Cardiac muscle cell (in vitro differentiated cells and primary cell): ENCODE measurements around the gene PRKCI. TPM values are rescaled to one million over a fixed set of nuclear protein-coding genes. Genes with fewer than 3 reads are reported as not detected.

Source experiments
- DNase-seq, 2 donors: peaks; one replicate each; pipeline versions ENCODE4 v3.0.0 to v3.0.0-alpha.2; 2010 to 2017; ENCODE audit warnings: low read depth in 1 of 2, low spot score in 1 of 2
- H3K27ac ChIP-seq: fragments of 200-600 bp; sonication (generic); 2 replicates; pipeline ENCODE4 v1.5.1; 2016
- H3K27me3 ChIP-seq: fragments of 200-600 bp; sonication (generic); 2 replicates; pipeline ENCODE4 v1.6.0; 2016; ENCODE audit warnings: control low read depth
- H3K36me3 ChIP-seq: fragments of 200-600 bp; sonication (generic); 2 replicates; pipeline ENCODE4 v1.5.1; 2016; ENCODE audit warnings: control low read depth
- H3K4me1 ChIP-seq: fragments of 200-600 bp; sonication (generic); 2 replicates; pipeline ENCODE4 v1.8.1; 2017; ENCODE audit warnings: low read depth, mild to moderate bottlenecking, mixed run types
- H3K4me3 ChIP-seq: fragments of 200-600 bp; sonication (generic); 2 replicates; pipeline ENCODE4 v1.5.1; 2016; ENCODE audit warnings: mild to moderate bottlenecking
- H3K9me3 ChIP-seq: fragments of 200-600 bp; sonication (generic); 2 replicates; pipeline ENCODE4 v1.5.1; 2017; ENCODE audit warnings: low read depth, mild to moderate bottlenecking, control low read depth
- CTCF ChIP-seq: IDR thresholded peaks from 2 replicates; pipeline ENCODE4 v1.5.1; 2012; ENCODE audit warnings: low read depth, mild to moderate bottlenecking, low read length
- polyA plus RNA-seq: library from polyadenylated mRNA; unstranded; fragments of >200 nt; fragmentation: Nextera tagmentation; extraction: Ambion mirVana; gene quantifications from 2 replicates; pipeline ENCODE4 v1.2.1, GENCODE V29; 2016
- total RNA-seq: library from RNA; depleted of rRNA; stranded (reverse); fragments of >200 nt; gene quantifications from 2 replicates; pipeline ENCODE4 v1.2.3, GENCODE V29; 2016

The PRKCI gene
- total RNA-seq (27.5 and 35.1 TPM in 2 replicates), polyA plus RNA-seq (25.2 and 43.8 TPM in 2 replicates)

- Histone ChIP-seq H3K9me3 (no peaks in the 10 kb centered on the region), H3K36me3 (no peaks in the 10 kb centered on the region), H3K27me3 (no peaks in the 10 kb centered on the region), H3K4me3 (peak within 1 kb of the TSS; percentile 65), H3K4me1 (peaks cover 2% of the 10 kb centered on the region), H3K27ac (peak within 1 kb of the TSS; percentile 100)
- peak; percentile 98 to 99 for DNase-seq
- TF ChIP-seq CTCF, result no peak
Observed at GRCh38 chr3:170221924-170222646, at the start of gene PRKCI. PRKCI (plus strand) TSS chr3:170222424; CDS start chr3:170222670, 246 bp downstream.

- no peak for DNase-seq
- Histone ChIP-seq H3K4me1 (peaks cover 14% of the 10 kb centered on the region), H3K4me3 (no peak overlapping the region), H3K27me3 (no peaks in the 10 kb centered on the region), H3K36me3 (peaks cover 31% of the 10 kb centered on the region), H3K9me3 (no peaks in the 10 kb centered on the region), H3K27ac (no peak overlapping the region)
- TF ChIP-seq CTCF, result no peak
Observed at GRCh38 chr3:170178651-170179050, 43.6 kb upstream of the PRKCI start.

- H3K4me3 ChIP-seq, result peak overlapping the region; percentile 84
Observed at GRCh38 chr3:170179432-170179831, 42.8 kb upstream of the PRKCI start.

GRCh38 chr3:170180079-170180907 lies 41.9 kb upstream of the PRKCI start:
- peak overlapping the region; percentile 84 for H3K4me3 ChIP-seq
- H3K27ac ChIP-seq, result peak overlapping the region; percentile 99
- peak; percentile 22 to 58 for DNase-seq
- peaks cover 17% of the 10 kb centered on the region for H3K36me3 ChIP-seq
- TF ChIP-seq CTCF, result no peak
- peaks cover 14% of the 10 kb centered on the region for H3K4me1 ChIP-seq
- no peaks in the 10 kb centered on the region for H3K27me3 ChIP-seq
- no peaks in the 10 kb centered on the region for H3K9me3 ChIP-seq

More at GRCh38 chr3:170179432-170179831, 42.8 kb upstream of the PRKCI start:
- H3K4me1 ChIP-seq, result peaks cover 14% of the 10 kb centered on the region
- peaks cover 25% of the 10 kb centered on the region for H3K36me3 ChIP-seq
- DNase-seq, result no peak
- TF ChIP-seq CTCF, result no peak
- no peaks in the 10 kb centered on the region for H3K27me3 ChIP-seq
- H3K27ac ChIP-seq, result peak overlapping the region; percentile 99
- no peaks in the 10 kb centered on the region for H3K9me3 ChIP-seq

- peak within 1 kb of the TSS; percentile 99 for H3K27ac ChIP-seq
- DNase-seq, result peak; percentile 93 to 95
- peaks cover 14% of the 10 kb centered on the region for H3K4me1 ChIP-seq
- no peaks in the 10 kb centered on the region for H3K27me3 ChIP-seq
- H3K9me3 ChIP-seq, result no peaks in the 10 kb centered on the region
- peaks cover 15% of the 10 kb centered on the region for H3K36me3 ChIP-seq
- TF ChIP-seq CTCF, result no peak
- peak within 1 kb of the TSS; percentile 84 for H3K4me3 ChIP-seq
Observed at GRCh38 chr3:170180908-170181885, 41.0 kb upstream of the PRKCI start, which contains the start of gene PHC3. PHC3 (minus strand) TSS chr3:170181733; CDS start chr3:170181715, 18 bp downstream.
